Smooth muscle cell of the brain vasculature (primary cell): ENCODE results near the gene CACNA2D3.
"Not testable (repeated sequence)": the region's sequence is repeated elsewhere in the genome, so short reads cannot be mapped to it uniquely, and the experiment has no call there.

Source experiments
- DNase-seq: peaks from one replicate; pipeline ENCODE4 v3.0.0-alpha.2; 2012; ENCODE audit warnings: low read depth, low spot score

The CACNA2D3 gene

GRCh38 chr3:55066551-55067047 lies 944.2 kb downstream of the CACNA2D3 start:
- DNase-seq = no peak

GRCh38 chr3:55069950-55070349 lies 947.6 kb downstream of the CACNA2D3 start:
- DNase-seq = no peak

GRCh38 chr3:55074796-55075195 lies 952.4 kb downstream of the CACNA2D3 start:
- DNase-seq = no peak

GRCh38 chr3:55075846-55076245 lies 953.5 kb downstream of the CACNA2D3 start:
- DNase-seq = no peak

GRCh38 chr3:55077726-55078125 lies 955.4 kb downstream of the CACNA2D3 start:
- DNase-seq = no peak

GRCh38 chr3:55078876-55079275 lies 956.5 kb downstream of the CACNA2D3 start:
- no peak for DNase-seq

GRCh38 chr3:55085231-55085630 lies 962.9 kb downstream of the CACNA2D3 start:
- DNase-seq = no peak

- no peak for DNase-seq
Measured at GRCh38 chr3:55089211-55089610, 966.9 kb downstream of the CACNA2D3 start.

- no peak for DNase-seq
Measured at GRCh38 chr3:55090291-55090690, 967.9 kb downstream of the CACNA2D3 start.

GRCh38 chr3:55090746-55091145 lies 968.4 kb downstream of the CACNA2D3 start:
- no peak for DNase-seq

GRCh38 chr3:55091381-55092225 lies 969.3 kb downstream of the CACNA2D3 start:
- DNase-seq = no peak

- DNase-seq = no peak
Measured at GRCh38 chr3:55094676-55095075, 972.3 kb downstream of the CACNA2D3 start.

- no peak for DNase-seq
Measured at GRCh38 chr3:55097441-55097840, 975.1 kb downstream of the CACNA2D3 start.

- DNase-seq = no peak
Measured at GRCh38 chr3:55105647-55106046, 983.3 kb downstream of the CACNA2D3 start.

- no peak for DNase-seq
Measured at GRCh38 chr3:55107187-55107586, 984.8 kb downstream of the CACNA2D3 start.

GRCh38 chr3:55111906-55112305 lies 989.6 kb downstream of the CACNA2D3 start:
- not testable (repeated sequence) for DNase-seq

- DNase-seq = no peak
Measured at GRCh38 chr3:55118451-55118850, 996.1 kb downstream of the CACNA2D3 start.

GRCh38 chr3:55119268-55119667 lies 996.9 kb downstream of the CACNA2D3 start:
- no peak for DNase-seq

GRCh38 chr3:55122312-55122711 lies 1000.0 kb downstream of the CACNA2D3 start:
- no peak for DNase-seq
